ENCODE measurements around the gene SDS.

GRCh38 chr12:113440947-113441782 lies 37.5 kb upstream of the SDS start:
- TF ChIP-seq, protein P1, sequence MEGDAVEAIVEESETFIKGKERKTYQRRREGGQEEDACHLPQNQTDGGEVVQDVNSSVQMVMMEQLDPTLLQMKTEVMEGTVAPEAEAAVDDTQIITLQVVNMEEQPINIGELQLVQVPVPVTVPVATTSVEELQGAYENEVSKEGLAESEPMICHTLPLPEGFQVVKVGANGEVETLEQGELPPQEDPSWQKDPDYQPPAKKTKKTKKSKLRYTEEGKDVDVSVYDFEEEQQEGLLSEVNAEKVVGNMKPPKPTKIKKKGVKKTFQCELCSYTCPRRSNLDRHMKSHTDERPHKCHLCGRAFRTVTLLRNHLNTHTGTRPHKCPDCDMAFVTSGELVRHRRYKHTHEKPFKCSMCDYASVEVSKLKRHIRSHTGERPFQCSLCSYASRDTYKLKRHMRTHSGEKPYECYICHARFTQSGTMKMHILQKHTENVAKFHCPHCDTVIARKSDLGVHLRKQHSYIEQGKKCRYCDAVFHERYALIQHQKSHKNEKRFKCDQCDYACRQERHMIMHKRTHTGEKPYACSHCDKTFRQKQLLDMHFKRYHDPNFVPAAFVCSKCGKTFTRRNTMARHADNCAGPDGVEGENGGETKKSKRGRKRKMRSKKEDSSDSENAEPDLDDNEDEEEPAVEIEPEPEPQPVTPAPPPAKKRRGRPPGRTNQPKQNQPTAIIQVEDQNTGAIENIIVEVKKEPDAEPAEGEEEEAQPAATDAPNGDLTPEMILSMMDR (conservative IDR thresholded peaks at IDR 0.05; ENCODE audit: low read length) = no peak
- TF ChIP-seq EZH2phosphoT487 (IDR thresholded peaks at IDR 0.05; ENCODE audit: borderline replicate concordance, low read depth, low read length) = no peak
